HG02943 (cell line): ENCODE measurements around the gene MEF2C.

ENCODE experiments used
- ATAC-seq: cut with Tn5 transposase; IDR thresholded peaks from one replicate; pipeline ENCODE4 v1.9.1; 2021; ENCODE audit warnings: mild to moderate bottlenecking, low read depth, moderate library complexity; ENCODE audit not compliant: unreplicated experiment

The MEF2C gene

DNA sequence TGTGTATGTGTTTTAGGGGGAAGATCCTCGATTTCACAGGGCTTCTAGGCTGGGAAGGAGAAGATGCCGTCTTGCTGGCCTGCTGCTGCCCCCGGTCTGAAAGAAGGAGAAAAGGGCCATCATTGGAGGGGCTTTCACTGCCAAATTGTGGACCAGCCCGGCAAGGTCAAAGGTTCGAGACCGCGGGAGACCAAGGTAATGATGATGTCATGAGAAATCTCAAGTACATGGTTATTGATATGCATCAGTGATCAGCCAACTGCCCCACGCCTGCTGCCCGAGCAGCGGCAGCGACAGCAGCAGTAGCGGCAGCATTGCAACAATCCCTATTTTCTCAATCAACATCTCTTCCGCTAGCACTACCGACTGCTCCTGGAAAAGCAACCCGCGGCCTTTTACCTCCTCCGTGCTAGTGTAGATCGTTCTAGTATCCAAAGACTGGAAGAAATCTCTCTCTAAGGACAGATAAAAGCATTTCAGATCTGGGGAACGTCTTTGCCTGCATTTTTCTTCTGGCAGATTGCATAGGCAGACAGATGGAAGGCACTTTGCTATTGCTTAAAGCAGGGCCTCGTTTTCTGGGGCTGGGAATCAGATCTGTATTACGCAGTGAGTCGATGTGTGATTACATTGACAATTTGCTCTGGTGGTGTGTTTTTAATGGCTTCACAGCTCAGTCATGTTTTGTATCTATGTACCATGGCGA is 215.3 kb downstream of the MEF2C start:
- peak; percentile 23 for ATAC-seq
